Brain microvascular endothelial cell (primary cell): ENCODE measurements around the gene ATXN7L3B.
A peak's percentile ranks its signal among the peaks of the same experiment; 100 is the strongest.

Experiments used
- DNase-seq: peaks from one replicate; pipeline ENCODE4 v3.0.0-alpha.2; 2020
- H3K27ac ChIP-seq: fragments of 250-450 bp; sonication (Bioruptor Pico); 2 replicates; pipeline ENCODE4 v1.5.1; 2020; ENCODE audit warnings: mild to moderate bottlenecking, moderate library complexity
- H3K27me3 ChIP-seq: fragments of 250-450 bp; sonication (Bioruptor Pico); replicated peaks from 2 replicates; pipeline ENCODE4 v1.5.1; 2020; ENCODE audit warnings: mild to moderate bottlenecking
- H3K36me3 ChIP-seq: fragments of 250-450 bp; sonication (Bioruptor Pico); replicated peaks from 2 replicates; pipeline ENCODE4 v1.5.1; 2020; ENCODE audit warnings: mild to moderate bottlenecking
- H3K4me3 ChIP-seq: 2 replicates; pipeline ENCODE4 v1.5.1; 2011; ENCODE audit warnings: low read depth, mild to moderate bottlenecking, control low read depth, low read length, moderate library complexity
- in situ Hi-C: cut with HindIII; loops from 2 replicates; pipeline ENCODE4 v1.10.0; 2017; ENCODE audit warnings: low sequenced_read_pairs, low pct_ligation_motif_present
- TF ChIP-seq, protein P1 (sequence below): IDR thresholded peaks from 2 replicates; pipeline ENCODE4 v1.5.1; 2011; ENCODE audit warnings: low read depth, mild to moderate bottlenecking, moderate library complexity, low read length, control low read depth, inconsistent platforms; ENCODE audit errors: missing control alignments

ATXN7L3B gene

DNA sequence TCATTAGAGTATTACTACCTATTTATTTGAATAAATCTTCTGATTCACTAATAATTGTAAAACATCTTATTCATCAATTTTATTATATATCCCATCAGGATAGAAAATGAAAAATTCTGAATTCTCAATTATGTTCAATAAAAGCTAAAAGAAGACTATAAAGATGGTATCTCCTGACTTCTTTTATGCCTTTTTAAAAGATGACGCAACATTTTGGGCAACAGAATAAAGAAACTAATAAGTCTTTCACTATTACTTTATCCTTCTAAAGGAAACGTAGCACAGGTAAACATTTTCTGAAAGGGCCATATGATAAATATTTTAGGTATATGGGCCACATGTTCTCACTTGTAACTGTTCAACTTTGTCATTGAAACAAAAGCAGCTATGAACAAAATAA, 10.1 kb upstream of the ATXN7L3B start:
- H3K36me3 ChIP-seq: no peaks in the 10 kb centered on the region
- H3K27me3 ChIP-seq: no peaks in the 10 kb centered on the region
- H3K4me3 ChIP-seq: no peak overlapping the region
- TF ChIP-seq, protein P1, sequence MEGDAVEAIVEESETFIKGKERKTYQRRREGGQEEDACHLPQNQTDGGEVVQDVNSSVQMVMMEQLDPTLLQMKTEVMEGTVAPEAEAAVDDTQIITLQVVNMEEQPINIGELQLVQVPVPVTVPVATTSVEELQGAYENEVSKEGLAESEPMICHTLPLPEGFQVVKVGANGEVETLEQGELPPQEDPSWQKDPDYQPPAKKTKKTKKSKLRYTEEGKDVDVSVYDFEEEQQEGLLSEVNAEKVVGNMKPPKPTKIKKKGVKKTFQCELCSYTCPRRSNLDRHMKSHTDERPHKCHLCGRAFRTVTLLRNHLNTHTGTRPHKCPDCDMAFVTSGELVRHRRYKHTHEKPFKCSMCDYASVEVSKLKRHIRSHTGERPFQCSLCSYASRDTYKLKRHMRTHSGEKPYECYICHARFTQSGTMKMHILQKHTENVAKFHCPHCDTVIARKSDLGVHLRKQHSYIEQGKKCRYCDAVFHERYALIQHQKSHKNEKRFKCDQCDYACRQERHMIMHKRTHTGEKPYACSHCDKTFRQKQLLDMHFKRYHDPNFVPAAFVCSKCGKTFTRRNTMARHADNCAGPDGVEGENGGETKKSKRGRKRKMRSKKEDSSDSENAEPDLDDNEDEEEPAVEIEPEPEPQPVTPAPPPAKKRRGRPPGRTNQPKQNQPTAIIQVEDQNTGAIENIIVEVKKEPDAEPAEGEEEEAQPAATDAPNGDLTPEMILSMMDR: no peak
- DNase-seq: no peak
- in situ Hi-C loops: no loop called here
- H3K27ac ChIP-seq: no peak overlapping the region

- Histone ChIP-seq H3K27ac (no peak overlapping the region), H3K4me3 (no peak overlapping the region), H3K36me3 (no peaks in the 10 kb centered on the region), H3K27me3 (no peaks in the 10 kb centered on the region)
- TF ChIP-seq, protein P1: no peak
- in situ Hi-C loops: no loop called here
- DNase-seq: no peak
These were observed 7.0 kb upstream of the ATXN7L3B start for GRCh38 chr12:74530676-74531075.

- no peak for DNase-seq
- H3K27ac ChIP-seq: no peak overlapping the region
- peaks cover 8% of the 10 kb centered on the region for H3K36me3 ChIP-seq
- no peaks in the 10 kb centered on the region for H3K27me3 ChIP-seq
- in situ Hi-C loops: no loop called here
- TF ChIP-seq, protein P1: no peak
- H3K4me3 ChIP-seq: no peak overlapping the region
These were observed 2.1 kb upstream of the ATXN7L3B start for GRCh38 chr12:74535536-74535935.

DNA sequence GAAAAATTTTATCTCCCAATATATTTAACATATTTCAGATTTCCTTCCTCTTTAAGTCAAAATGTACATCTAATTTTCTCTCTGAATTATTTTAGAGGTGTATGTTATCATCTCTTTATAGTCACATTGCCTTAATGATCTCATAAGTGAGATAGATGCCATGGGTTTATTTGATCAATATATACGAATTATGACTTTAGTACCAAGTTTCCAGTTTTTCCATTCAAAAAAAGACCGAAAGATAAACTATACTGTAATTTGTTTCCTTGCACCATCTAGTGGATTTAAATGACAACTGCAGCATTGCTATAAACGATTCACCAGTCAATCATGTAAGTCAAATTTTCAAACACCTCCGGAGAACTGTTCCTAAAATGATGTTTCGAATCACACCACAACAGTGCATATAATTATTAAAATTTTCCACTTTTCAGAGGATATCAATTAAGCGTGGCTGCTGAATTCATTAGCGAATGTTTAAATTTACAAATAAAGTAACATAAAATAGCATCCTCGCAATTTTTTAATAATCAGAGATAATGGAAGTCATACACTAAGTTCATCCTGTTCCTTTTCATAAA, 419 bp upstream of the ATXN7L3B start:
- TF ChIP-seq, protein P1: peak; percentile 39
- in situ Hi-C loops: no loop called here
- peaks cover 8% of the 10 kb centered on the region for H3K36me3 ChIP-seq
- peak overlapping the region; percentile 94 for H3K27ac ChIP-seq
- no peaks in the 10 kb centered on the region for H3K27me3 ChIP-seq
- peak; percentile 53 for DNase-seq
- H3K4me3 ChIP-seq: peak overlapping the region; percentile 90

GRCh38 chr12:74538491-74539258, 1.0 kb downstream of the ATXN7L3B start:
- H3K27me3 ChIP-seq: no peaks in the 10 kb centered on the region
- no peak for DNase-seq
- in situ Hi-C loops: no loop called here
- H3K4me3 ChIP-seq: peak overlapping the region; percentile 90
- H3K27ac ChIP-seq: peak overlapping the region; percentile 94
- H3K36me3 ChIP-seq: peaks cover 8% of the 10 kb centered on the region
- TF ChIP-seq, protein P1: peak; percentile 1
